Mesenchymal stem cell (in vitro differentiated cells and primary cell): ENCODE results near the gene SASH1.

ENCODE experiments used
- DNase-seq: peaks from one replicate; pipeline ENCODE4 v3.0.0-alpha.2; 2013
- H2AFZ ChIP-seq: one replicate; pipeline ENCODE4 v1.6.1; 2013; ENCODE audit warnings: low read depth, mild to moderate bottlenecking, control low read depth, inconsistent platforms, low read length, moderate library complexity
- H2AK5ac ChIP-seq: 2 replicates; pipeline ENCODE4 v1.6.1; 2013; ENCODE audit warnings: low read length, moderate library complexity, mild to moderate bottlenecking, inconsistent platforms; ENCODE audit not compliant: severe bottlenecking
- H2BK120ac ChIP-seq: one replicate; pipeline ENCODE4 v1.6.1; 2013; ENCODE audit warnings: low read depth, mild to moderate bottlenecking, inconsistent platforms, low read length, moderate library complexity
- H2BK12ac ChIP-seq, 2 experiments: one replicate each; pipeline ENCODE4 v1.6.1; 2013; ENCODE audit warnings: inconsistent platforms in 2 of 2, low read length in 2 of 2, mild to moderate bottlenecking in 2 of 2, moderate library complexity in 2 of 2, control low read depth in 1 of 2
- H2BK15ac ChIP-seq: one replicate; pipeline ENCODE4 v1.6.1; 2013; ENCODE audit warnings: mild to moderate bottlenecking, low read depth, inconsistent platforms; ENCODE audit not compliant: poor library complexity, severe bottlenecking
- H2BK5ac ChIP-seq: 2 replicates; pipeline ENCODE4 v1.6.1; 2013; ENCODE audit warnings: low read depth, mild to moderate bottlenecking, low read length, control low read depth, inconsistent platforms; ENCODE audit not compliant: poor library complexity, severe bottlenecking
- H3K14ac ChIP-seq, 2 experiments: one replicate each; pipeline ENCODE4 v1.6.1; 2013; ENCODE audit warnings: inconsistent platforms in 2 of 2, low read length in 2 of 2, control low read depth in 1 of 2, mild to moderate bottlenecking in 1 of 2, moderate library complexity in 1 of 2
- H3K18ac ChIP-seq, 2 experiments: one replicate each; pipeline ENCODE4 v1.6.1; 2013; ENCODE audit warnings: inconsistent platforms in 2 of 2, low read length in 2 of 2, control low read depth in 1 of 2, low read depth in 1 of 2, mild to moderate bottlenecking in 1 of 2
- H3K23ac ChIP-seq, 2 experiments: one replicate each; pipeline ENCODE4 v1.6.1; 2013; ENCODE audit warnings: inconsistent platforms in 2 of 2, low read length in 2 of 2, mild to moderate bottlenecking in 2 of 2, moderate library complexity in 2 of 2, control low read depth in 1 of 2
- H3K27ac ChIP-seq: 2 replicates; pipeline ENCODE4 v1.5.1; 2013; ENCODE audit warnings: mild to moderate bottlenecking, moderate library complexity, low read length, control low read depth, inconsistent platforms; ENCODE audit not compliant: poor library complexity, severe bottlenecking
- H3K27me3 ChIP-seq, 2 experiments: 2 replicates each; pipeline versions ENCODE4 v1.6.1 to v1.7.0; 2013; ENCODE audit warnings: low read length in 2 of 2, mild to moderate bottlenecking in 2 of 2, moderate library complexity in 2 of 2, control low read depth in 1 of 2, inconsistent platforms in 1 of 2; ENCODE audit not compliant: control insufficient read depth in 1 of 2, insufficient read depth in 1 of 2
- H3K36me3 ChIP-seq, 2 experiments: 2 replicates each; pipeline versions ENCODE4 v1.6.1 to v1.7.0; 2013; ENCODE audit warnings: low read length in 2 of 2, control low read depth in 1 of 2, inconsistent platforms in 1 of 2, low read depth in 1 of 2, mild to moderate bottlenecking in 1 of 2; ENCODE audit not compliant: insufficient read depth in 2 of 2, control insufficient read depth in 1 of 2
- H3K4ac ChIP-seq, 2 experiments: one replicate each; pipeline ENCODE4 v1.6.1; 2013; ENCODE audit warnings: inconsistent platforms in 2 of 2, low read length in 2 of 2, mild to moderate bottlenecking in 2 of 2, moderate library complexity in 2 of 2, control low read depth in 1 of 2, low read depth in 1 of 2
- H3K4me1 ChIP-seq: 2 replicates; pipeline ENCODE4 v1.6.1; 2013; ENCODE audit warnings: low read depth, low read length, control low read depth; ENCODE audit not compliant: control insufficient read depth, insufficient read depth
- H3K4me2 ChIP-seq: 2 replicates; pipeline ENCODE4 v1.6.1; 2013; ENCODE audit warnings: low read length, mild to moderate bottlenecking, inconsistent platforms; ENCODE audit not compliant: poor library complexity, severe bottlenecking
- H3K4me3 ChIP-seq, 2 experiments: 2 replicates each; pipeline versions ENCODE4 v1.5.1 to v1.7.0; 2013; ENCODE audit warnings: low read length in 2 of 2, mild to moderate bottlenecking in 2 of 2, control low read depth in 1 of 2, low read depth in 1 of 2; ENCODE audit not compliant: insufficient read depth in 1 of 2
- H3K79me1 ChIP-seq: replicated peaks from 2 replicates; pipeline ENCODE4 v1.6.1; 2013; ENCODE audit warnings: mild to moderate bottlenecking, control low read depth, low read length, inconsistent platforms; ENCODE audit not compliant: poor library complexity, severe bottlenecking
- H3K9ac ChIP-seq: 2 replicates; pipeline ENCODE4 v1.7.0; 2013; ENCODE audit warnings: mild to moderate bottlenecking, low read length, moderate library complexity
- H3K9me3 ChIP-seq: 2 replicates; pipeline ENCODE4 v1.7.0; 2013; ENCODE audit warnings: mild to moderate bottlenecking, low read length; ENCODE audit not compliant: control insufficient read depth
- H4K8ac ChIP-seq: one replicate; pipeline ENCODE4 v1.6.1; 2013; ENCODE audit warnings: inconsistent platforms, mild to moderate bottlenecking, low read length, moderate library complexity
- H4K91ac ChIP-seq: one replicate; pipeline ENCODE4 v1.6.1; 2013; ENCODE audit warnings: mild to moderate bottlenecking, low read length, inconsistent platforms
- WGBS: methylation state at CpG from one replicate; pipeline ENCODE4 v1.1.7; 2013; ENCODE audit warnings: mixed read lengths; 5-methylcytosine and 5-hydroxymethylcytosine counted together

Gene SASH1

GRCh38 chr6:148432462-148433195, 90.0 kb downstream of the SASH1 start:
- no peak overlapping the region for H3K27ac ChIP-seq
- no peak overlapping the region for H2BK120ac ChIP-seq
- H3K23ac ChIP-seq: no peak overlapping the region
- H2AFZ ChIP-seq: no peak overlapping the region
- H2AK5ac ChIP-seq: peak overlapping the region; percentile 63
- H2BK12ac ChIP-seq: no peak overlapping the region
- H3K4me3 ChIP-seq: no peak overlapping the region
- H3K14ac ChIP-seq: no peak overlapping the region
- H4K8ac ChIP-seq: peak overlapping the region; percentile 12
- H3K79me1 ChIP-seq: peaks cover 10% of the 10 kb centered on the region
- 93% methylated on average over 3 of the region's 5 CpGs for whole genome bisulfite sequencing
- H4K91ac ChIP-seq: no peak overlapping the region
- H3K4me2 ChIP-seq: no peak overlapping the region
- H2BK15ac ChIP-seq: no peak overlapping the region
- DNase-seq: no peak
- peaks cover 0 to 31% of the 10 kb centered on the region in 2 experiments for H3K36me3 ChIP-seq
- no peaks in the 10 kb centered on the region for H3K27me3 ChIP-seq
- H2BK5ac ChIP-seq: no peak overlapping the region
- no peak overlapping the region for H3K18ac ChIP-seq
- no peak overlapping the region for H3K9ac ChIP-seq
- H3K4ac ChIP-seq: no peak overlapping the region
- H3K4me1 ChIP-seq: peaks cover 10% of the 10 kb centered on the region
- H3K9me3 ChIP-seq: no peaks in the 10 kb centered on the region

GRCh38 chr6:148435386-148435785, 92.7 kb downstream of the SASH1 start:
- Histone ChIP-seq H3K9me3 (no peaks in the 10 kb centered on the region), H3K14ac (no peak overlapping the region), H3K4ac (no peak overlapping the region), H2AFZ (no peak overlapping the region), H3K9ac (no peak overlapping the region), H3K79me1 (peaks cover 8% of the 10 kb centered on the region), H4K8ac (no peak overlapping the region), H2AK5ac (no peak overlapping the region), H3K27me3 (no peaks in the 10 kb centered on the region), H3K4me2 (no peak overlapping the region), H2BK12ac (no peak overlapping the region), H3K18ac (no peak overlapping the region), H3K27ac (no peak overlapping the region), H4K91ac (no peak overlapping the region), H3K4me1 (peaks cover 13% of the 10 kb centered on the region), H2BK15ac (no peak overlapping the region), H3K36me3 (peaks cover 0 to 21% of the 10 kb centered on the region in 2 experiments), H2BK120ac (no peak overlapping the region), H2BK5ac (no peak overlapping the region), H3K23ac (no peak overlapping the region), H3K4me3 (no peak overlapping the region)
- DNase-seq: peak; percentile 41
- 38% methylated on average over 2 of the region's 2 CpGs for WGBS

GRCh38 chr6:148436466-148436865, 93.8 kb downstream of the SASH1 start:
- H3K27ac ChIP-seq: no peak overlapping the region
- peaks cover 6% of the 10 kb centered on the region for H3K79me1 ChIP-seq
- H3K4me2 ChIP-seq: no peak overlapping the region
- H2BK15ac ChIP-seq: no peak overlapping the region
- H3K4ac ChIP-seq: no peak overlapping the region
- no peaks in the 10 kb centered on the region for H3K27me3 ChIP-seq
- H2AFZ ChIP-seq: no peak overlapping the region
- no peak overlapping the region for H3K9ac ChIP-seq
- no peak for DNase-seq
- H3K36me3 ChIP-seq: peaks cover 0 to 15% of the 10 kb centered on the region in 2 experiments
- H3K23ac ChIP-seq: no peak overlapping the region
- no peak overlapping the region for H2AK5ac ChIP-seq
- H2BK12ac ChIP-seq: peak overlapping the region in 1 of 2 experiments; percentile 37
- no peaks in the 10 kb centered on the region for H3K9me3 ChIP-seq
- no peak overlapping the region for H2BK5ac ChIP-seq
- peak overlapping the region in 1 of 2 experiments; percentile 28 for H3K18ac ChIP-seq
- H4K91ac ChIP-seq: no peak overlapping the region
- WGBS: 98% methylated on average over 1 of the region's 1 CpG
- H3K14ac ChIP-seq: no peak overlapping the region
- H2BK120ac ChIP-seq: no peak overlapping the region
- no peak overlapping the region for H3K4me3 ChIP-seq
- no peak overlapping the region for H4K8ac ChIP-seq
- H3K4me1 ChIP-seq: peaks cover 15% of the 10 kb centered on the region

GRCh38 chr6:148438632-148439031, 96.0 kb downstream of the SASH1 start:
- Histone ChIP-seq H2AK5ac (no peak overlapping the region), H3K27me3 (no peaks in the 10 kb centered on the region), H4K8ac (no peak overlapping the region), H2BK120ac (no peak overlapping the region), H3K14ac (no peak overlapping the region), H3K9ac (no peak overlapping the region), H3K4me2 (no peak overlapping the region), H3K27ac (no peak overlapping the region), H3K18ac (no peak overlapping the region), H3K23ac (no peak overlapping the region), H2BK5ac (no peak overlapping the region), H2BK12ac (no peak overlapping the region), H3K4me3 (no peak overlapping the region), H2BK15ac (no peak overlapping the region), H3K4ac (no peak overlapping the region), H3K36me3 (peaks cover 0 to 20% of the 10 kb centered on the region in 2 experiments), H4K91ac (no peak overlapping the region), H2AFZ (no peak overlapping the region), H3K4me1 (peaks cover 12% of the 10 kb centered on the region), H3K79me1 (peaks cover 4% of the 10 kb centered on the region), H3K9me3 (no peaks in the 10 kb centered on the region)
- 47% methylated on average over 4 of the region's 7 CpGs for WGBS
- DNase-seq: peak; percentile 58
